Measurements from ENCODE around the gene MED29. TPM values are rescaled to one million over a fixed set of nuclear protein-coding genes. Genes with fewer than 3 reads are reported as not detected.

The MED29 gene
- total RNA-seq, 1 experiment from 2014 or later: 20.8 TPM

Small RNA genes within 50 kb of the gene (small RNA-seq; reads per million reads assigned to genes)
- gene AC011445.2 (0.06 reads per million in 2 experiments), gene MIR4530 (0 reads per million in 2 experiments), gene RN7SL566P (0 to 0.06 reads per million in 2 experiments)

Other genes with a start within 250 kb of the MED29 start
- 0.05 TPM in 1 of 2 replicates, not detected in the other for gene NCCRP1, start 194.4 kb upstream of the MED29 start, total RNA-seq (2014; rRNA removed; shearing (Covaris generic))
- gene SYCN, start 187.1 kb upstream of the MED29 start, total RNA-seq (2014; rRNA removed; shearing (Covaris generic)): not detected in 2 replicates
- gene IFNL3, start 146.4 kb upstream of the MED29 start, total RNA-seq (2014; rRNA removed; shearing (Covaris generic)): not detected in 2 replicates
- gene IFNL4, start 142.5 kb upstream of the MED29 start, total RNA-seq (2014; rRNA removed; shearing (Covaris generic)): not detected in 2 replicates
- gene IFNL2, start 123.0 kb upstream of the MED29 start, total RNA-seq (2014; rRNA removed; shearing (Covaris generic)): not detected in 2 replicates
- gene IFNL1, start 95.0 kb upstream of the MED29 start, total RNA-seq (2014; rRNA removed; shearing (Covaris generic)): not detected in 2 replicates
- gene LRFN1, start 70.5 kb upstream of the MED29 start, total RNA-seq (2014; rRNA removed; shearing (Covaris generic)): 0.66 and 0.79 TPM in 2 replicates
- gene GMFG, start 55.3 kb upstream of the MED29 start, total RNA-seq (2014; rRNA removed; shearing (Covaris generic)): not detected in 2 replicates
- 57.7 and 57.8 TPM in 2 replicates for gene SAMD4B, start 49.0 kb upstream of the MED29 start, total RNA-seq (2014; rRNA removed; shearing (Covaris generic))
- 21.1 and 27.7 TPM in 2 replicates for gene PAF1, start 272 bp upstream of the MED29 start, total RNA-seq (2014; rRNA removed; shearing (Covaris generic))
- gene ZFP36, start 15.5 kb downstream of the MED29 start, total RNA-seq (2014; rRNA removed; shearing (Covaris generic)): 15.1 and 24.6 TPM in 2 replicates
- 16.7 and 18.0 TPM in 2 replicates for gene PLEKHG2, start 21.3 kb downstream of the MED29 start, total RNA-seq (2014; rRNA removed; shearing (Covaris generic))
- 541 and 944 TPM in 2 replicates for gene RPS16, start 44.6 kb downstream of the MED29 start, total RNA-seq (2014; rRNA removed; shearing (Covaris generic))
- 42.3 and 48.4 TPM in 2 replicates for gene SUPT5H, start 54.2 kb downstream of the MED29 start, total RNA-seq (2014; rRNA removed; shearing (Covaris generic))
- 75.6 and 81.7 TPM in 2 replicates for gene TIMM50, start 89.5 kb downstream of the MED29 start, total RNA-seq (2014; rRNA removed; shearing (Covaris generic))
- 4.0 and 5.8 TPM in 2 replicates for gene DLL3, start 107.6 kb downstream of the MED29 start, total RNA-seq (2014; rRNA removed; shearing (Covaris generic))
- not detected in 2 replicates for gene SELENOV, start 123.8 kb downstream of the MED29 start, total RNA-seq (2014; rRNA removed; shearing (Covaris generic))
- 3.3 and 4.9 TPM in 2 replicates for gene EID2B, start 141.5 kb downstream of the MED29 start, total RNA-seq (2014; rRNA removed; shearing (Covaris generic))
- 10.7 and 12.6 TPM in 2 replicates for gene EID2, start 148.8 kb downstream of the MED29 start, total RNA-seq (2014; rRNA removed; shearing (Covaris generic))
- not detected in 2 replicates for gene LGALS13, start 211.1 kb downstream of the MED29 start, total RNA-seq (2014; rRNA removed; shearing (Covaris generic))

Measured in NCI-H460 (cell line).